ENCODE measurements around the gene FUT1.
A peak's percentile ranks its signal among the peaks of the same experiment; 100 is the strongest.
"Not testable (repeated sequence)": the region's sequence is repeated elsewhere in the genome, so short reads cannot be mapped to it uniquely, and the experiment has no call there.

Gene FUT1

DNA sequence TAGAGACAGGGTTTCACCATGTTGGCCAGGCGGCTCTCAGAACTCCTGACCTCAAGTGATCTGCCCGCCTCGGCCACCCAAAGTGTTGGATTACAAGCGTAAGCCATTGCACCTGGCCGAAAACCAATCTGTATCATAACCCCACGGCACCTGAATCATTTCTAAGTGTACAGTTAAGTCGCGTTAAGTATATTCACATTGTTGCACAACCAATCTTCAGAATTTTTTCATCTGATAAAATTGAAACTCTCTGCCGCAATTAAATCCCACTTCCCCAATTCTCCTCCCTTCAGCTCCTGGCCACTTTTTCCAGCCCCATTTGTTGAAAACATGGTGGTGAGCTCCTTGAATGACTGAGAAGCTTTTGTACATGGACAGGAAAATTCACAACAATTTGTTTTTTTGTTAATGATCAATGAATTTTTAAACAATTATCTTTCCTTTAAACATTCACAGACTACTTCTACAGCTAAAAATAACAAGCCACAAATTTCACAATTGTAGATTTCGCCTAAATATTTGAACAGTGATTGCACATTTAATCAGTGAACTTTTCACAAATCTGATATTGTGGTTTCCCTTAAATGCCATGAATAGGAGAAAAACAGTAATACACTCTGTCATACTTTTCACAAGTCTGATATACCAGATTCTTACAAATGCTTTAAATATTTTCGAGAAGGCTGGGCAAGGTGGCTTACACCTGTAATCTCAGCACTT, 16.7 kb upstream of the FUT1 start:
- no peak for DNase-seq (ENCODE audit: low spot score)

DNA sequence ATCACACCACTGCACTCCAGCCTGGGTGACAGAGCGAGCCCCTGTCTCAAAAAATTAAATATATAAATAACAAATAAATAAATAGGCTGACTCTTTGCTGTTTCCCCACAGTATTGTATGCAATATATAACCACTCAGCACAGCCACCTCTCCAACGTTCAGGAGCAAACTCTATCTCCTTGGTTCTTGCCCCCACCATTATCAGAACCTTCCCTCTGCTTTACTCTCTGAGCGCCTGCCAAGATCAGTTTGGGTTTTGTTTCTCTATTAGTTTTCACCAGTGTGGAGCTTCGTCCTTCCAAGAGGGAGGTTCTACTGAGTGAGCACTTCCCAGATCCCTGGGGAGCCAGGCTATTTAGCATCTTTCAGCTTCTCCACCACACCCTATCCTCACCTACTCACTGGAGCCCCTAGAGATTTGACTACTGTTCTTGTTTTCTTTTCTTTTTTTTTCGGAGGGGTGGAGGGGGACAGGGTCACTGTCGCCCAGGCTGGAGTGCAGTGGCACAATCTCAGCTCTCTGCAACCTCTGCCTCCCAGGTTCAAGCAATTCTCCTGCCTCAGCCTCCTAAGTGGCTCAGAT, 15.8 kb upstream of the FUT1 start:
- not testable (repeated sequence) for DNase-seq (ENCODE audit: low spot score)

DNA sequence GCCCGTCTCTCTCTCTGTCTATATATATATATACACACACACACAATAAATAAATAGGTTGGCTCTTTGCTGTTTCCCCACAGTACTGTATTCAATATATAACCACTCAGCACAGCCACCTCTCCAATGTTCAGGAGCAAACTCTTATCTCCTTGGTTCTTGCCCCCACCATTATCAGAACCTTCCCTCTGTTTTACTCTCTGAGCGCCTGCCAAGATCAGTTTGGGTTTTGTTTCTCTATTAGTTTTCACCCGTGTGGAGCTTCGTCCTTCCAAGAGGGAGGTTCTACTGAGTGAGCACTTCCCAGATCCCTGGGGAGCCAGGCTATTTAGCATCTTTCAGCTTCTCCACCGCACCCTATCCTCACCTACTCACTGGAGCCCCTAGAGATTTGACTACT, 13.4 kb upstream of the FUT1 start:
- not testable (repeated sequence) for DNase-seq (ENCODE audit: low spot score)

DNA sequence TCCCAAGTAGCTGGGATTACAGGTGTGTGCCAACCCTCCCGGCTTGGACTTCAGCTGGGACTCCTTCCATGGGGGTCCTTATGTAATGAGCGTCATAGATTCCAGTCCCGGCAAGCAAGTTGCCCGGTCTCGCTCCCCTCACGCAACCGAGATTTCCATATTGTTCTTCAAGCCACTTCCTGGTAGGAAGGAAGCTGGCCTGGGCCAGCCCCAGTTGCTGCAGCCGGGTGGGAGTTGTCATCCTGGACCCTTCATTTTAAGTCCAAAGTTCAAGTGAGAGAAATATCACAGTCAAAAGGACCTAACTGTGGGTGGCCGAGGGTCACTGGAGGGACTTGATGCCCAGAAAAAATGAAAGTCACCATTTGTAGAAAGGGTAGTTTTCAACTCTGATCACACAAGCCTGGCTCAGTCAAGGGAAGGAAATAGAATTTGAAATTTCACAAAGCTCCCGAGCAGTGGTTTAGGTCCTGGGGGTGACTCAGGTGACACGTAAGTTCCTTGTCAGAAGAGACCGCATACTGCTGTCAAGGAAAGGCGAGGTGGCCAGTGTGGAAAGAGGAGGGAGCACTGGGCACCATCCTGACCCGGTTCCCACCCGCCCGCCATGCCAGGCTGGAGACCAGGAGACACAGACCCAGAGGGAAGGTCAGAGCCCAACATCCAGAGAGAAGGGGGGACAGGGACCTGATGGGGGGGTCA, 8.2 kb upstream of the FUT1 start:
- no peak for DNase-seq (ENCODE audit: low spot score)

DNA sequence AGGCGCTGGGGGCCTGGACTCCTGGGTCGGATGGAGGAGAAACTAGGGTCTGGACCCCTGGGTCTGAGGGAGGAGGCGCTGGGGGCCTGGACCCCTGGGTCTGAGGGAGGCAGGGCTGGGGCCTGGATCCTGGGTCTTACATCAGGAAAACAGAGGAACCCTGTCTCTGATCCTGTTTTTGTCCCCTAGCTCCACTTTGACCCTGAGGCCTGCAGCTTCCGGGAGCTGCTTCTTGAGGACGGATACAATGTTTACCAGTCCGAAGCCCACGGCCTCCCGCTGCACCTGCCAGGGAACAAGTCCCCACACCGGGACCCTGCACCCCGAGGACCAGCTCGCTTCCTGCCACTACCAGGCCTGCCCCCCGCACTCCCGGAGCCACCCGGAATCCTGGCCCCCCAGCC, 5.3 kb upstream of the FUT1 start:
- no peak for DNase-seq (ENCODE audit: low spot score)

DNA sequence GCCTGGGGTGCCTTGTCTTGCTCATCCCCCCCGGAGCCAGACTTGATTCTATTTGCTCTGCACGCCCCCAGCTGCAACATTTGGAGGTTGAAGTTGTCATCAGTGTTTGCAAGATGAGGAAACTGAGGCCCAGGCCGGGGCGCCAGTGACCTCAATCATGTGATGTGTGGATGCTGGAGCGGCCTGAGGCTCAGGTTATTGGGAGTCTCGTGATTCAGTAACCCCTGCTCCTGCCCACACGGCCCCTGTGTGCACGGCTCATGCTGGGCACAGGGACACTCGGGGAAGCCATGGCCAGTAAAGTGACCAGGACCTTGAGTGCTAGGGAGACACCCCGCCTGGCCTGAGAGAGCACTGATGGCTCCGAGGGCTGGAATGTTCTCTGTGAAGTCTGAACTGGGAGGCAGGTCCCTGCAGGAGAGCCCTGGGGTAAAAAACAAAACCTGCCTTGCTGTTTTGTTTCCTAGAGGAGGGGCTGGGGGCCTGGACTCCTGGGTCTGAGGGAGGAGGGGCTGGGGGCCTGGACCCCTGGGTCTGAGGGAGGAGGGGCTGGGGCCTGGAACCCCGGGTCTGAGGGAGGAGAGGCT, 4.7 kb upstream of the FUT1 start:
- DNase-seq (ENCODE audit: low spot score), result no peak

DNA sequence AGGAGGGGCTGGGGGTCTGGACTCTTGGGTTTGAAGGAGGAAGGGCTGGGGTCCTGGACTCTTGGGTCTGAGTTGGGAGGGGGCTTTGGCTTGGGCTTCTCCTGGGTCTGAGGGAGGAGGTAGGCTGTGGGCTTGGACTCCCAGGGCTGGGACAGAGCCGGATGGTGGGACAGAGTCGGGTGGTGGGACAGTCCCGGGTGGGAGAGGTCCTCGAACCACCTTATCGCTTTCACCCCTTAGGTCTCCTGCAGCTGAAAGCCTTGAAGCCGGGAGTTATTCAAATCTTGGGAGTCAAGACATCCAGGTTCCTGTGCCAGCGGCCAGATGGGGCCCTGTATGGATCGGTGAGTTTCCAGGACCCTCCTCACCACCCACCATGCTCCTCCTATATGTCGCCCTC, 4.2 kb upstream of the FUT1 start:
- DNase-seq (ENCODE audit: low spot score), result no peak

DNA sequence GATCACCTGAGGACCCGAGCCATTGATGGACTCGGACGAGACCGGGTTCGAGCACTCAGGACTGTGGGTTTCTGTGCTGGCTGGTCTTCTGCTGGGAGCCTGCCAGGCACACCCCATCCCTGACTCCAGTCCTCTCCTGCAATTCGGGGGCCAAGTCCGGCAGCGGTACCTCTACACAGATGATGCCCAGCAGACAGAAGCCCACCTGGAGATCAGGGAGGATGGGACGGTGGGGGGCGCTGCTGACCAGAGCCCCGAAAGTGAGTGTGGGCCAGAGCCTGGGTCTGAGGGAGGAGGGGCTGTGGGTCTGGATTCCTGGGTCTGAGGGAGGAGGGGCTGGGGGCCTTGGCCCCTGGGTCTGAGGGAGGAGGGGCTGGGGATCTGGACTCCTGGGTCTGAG, 3.8 kb upstream of the FUT1 start:
- DNase-seq (ENCODE audit: low spot score), result no peak

DNA sequence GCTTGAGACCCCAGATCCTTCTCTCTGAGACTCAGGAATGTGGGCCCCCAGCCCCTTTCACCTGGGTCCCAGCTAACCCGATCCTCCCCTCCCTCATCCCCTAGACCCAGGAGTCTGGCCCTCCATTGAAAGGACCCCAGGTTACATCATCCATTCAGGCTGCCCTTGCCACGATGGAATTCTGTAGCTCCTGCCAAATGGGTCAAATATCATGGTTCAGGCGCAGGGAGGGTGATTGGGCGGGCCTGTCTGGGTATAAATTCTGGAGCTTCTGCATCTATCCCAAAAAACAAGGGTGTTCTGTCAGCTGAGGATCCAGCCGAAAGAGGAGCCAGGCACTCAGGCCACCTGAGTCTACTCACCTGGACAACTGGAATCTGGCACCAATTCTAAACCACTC, 3.3 kb upstream of the FUT1 start:
- DNase-seq (ENCODE audit: low spot score), result no peak

DNA sequence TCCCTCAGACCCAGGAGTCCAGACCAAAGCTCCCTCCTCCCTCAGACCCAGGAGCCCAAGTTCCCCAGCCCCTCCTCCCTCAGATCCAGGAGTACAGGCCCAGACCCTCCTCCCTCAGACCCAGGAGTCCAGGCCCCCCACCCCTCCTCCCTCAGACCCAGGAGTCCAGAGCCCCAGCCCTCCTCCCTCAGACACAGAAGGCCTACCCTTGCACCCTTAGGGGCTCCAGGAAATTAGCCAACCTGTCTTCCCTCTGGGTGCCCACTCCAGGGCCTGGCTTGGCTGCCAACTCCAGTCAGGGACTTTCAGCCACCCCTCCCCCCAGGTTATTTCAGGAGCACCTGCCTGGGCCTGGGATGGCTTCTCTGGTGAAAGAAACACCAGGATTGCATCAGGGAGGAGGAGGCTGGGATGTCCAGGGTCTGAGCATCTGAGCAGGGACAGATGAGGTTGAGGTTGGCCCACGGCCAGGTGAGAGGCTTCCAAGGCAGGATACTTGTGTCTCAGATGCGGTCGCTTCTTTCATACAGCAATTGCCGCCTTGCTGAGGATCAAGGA, 2.7 kb upstream of the FUT1 start, which contains the start of gene FGF21:
FGF21 (plus strand) TSS at position 441 of the 558 bp plus-strand sequence. CDS start 713 bp downstream, outside the sequence.
- no peak for DNase-seq (ENCODE audit: low spot score)

DNA sequence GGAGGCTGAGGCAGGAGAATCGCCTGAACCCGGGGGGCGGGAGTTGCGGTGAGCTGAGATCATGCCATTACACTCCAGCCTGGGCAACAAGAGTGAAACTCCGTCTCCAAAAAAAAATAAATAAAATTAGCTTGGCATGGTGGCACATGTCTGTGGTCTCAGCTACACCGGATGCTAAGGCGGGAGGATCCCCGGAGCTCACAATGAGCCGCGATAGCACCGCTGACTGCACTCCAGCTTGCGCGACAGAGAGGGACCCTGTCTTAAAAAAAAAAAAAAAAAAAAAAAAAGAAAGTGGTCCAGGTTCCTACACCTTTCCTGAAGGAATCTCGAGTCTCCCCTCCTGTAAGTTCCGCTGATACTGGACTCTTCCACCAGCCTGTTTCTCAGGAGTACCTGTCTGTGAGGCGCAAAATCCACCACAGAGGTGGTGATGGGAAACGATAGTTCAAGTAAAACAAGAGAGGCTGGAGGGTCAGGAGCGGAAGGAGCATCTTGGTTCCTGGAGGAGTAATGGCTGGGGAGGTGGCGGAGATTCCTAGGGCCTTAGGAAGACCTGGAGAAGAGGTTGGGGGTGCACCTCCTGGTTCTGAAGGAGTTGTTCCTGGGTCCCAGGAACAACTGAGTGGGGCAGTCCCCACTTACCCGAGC, 471 bp downstream of the FUT1 start:
- DNase-seq (ENCODE audit: low spot score), result no peak

DNA sequence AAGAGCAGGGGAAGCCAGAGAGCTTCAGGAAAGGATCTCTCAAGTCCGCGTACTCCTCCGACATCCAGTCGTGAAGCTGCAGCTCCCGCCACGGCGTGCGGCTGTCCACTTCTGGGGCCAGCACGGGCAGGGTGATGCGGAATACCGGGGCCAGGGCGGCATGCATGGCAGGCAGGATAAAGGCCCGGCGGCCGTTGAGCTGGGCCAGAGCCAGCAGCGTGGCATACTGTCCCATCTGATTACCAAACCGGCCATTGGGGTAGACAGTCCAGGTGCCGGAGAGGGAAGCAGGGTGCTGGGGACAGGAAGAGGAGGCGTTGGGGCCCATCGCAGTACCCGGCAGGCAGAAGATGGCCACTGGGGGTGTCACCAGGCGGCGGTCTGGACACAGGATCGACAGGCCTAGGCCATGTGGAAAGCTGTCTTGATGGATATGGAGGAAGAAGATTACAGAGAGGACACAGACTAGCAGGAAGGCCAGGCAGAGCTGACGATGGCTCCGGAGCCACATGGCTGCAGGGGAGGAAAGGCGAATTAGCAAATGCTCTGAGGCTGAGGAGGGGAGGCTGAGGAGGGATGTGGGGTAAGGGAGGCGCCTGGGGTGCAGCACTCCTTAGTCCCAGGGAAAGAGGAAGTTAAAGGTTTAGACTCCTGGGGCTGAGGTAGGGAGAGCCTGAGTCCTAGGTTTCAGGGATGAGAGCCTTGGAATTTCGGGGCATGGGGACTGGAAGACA, 1.5 kb downstream of the FUT1 start:
- no peak for DNase-seq (ENCODE audit: low spot score)

DNA sequence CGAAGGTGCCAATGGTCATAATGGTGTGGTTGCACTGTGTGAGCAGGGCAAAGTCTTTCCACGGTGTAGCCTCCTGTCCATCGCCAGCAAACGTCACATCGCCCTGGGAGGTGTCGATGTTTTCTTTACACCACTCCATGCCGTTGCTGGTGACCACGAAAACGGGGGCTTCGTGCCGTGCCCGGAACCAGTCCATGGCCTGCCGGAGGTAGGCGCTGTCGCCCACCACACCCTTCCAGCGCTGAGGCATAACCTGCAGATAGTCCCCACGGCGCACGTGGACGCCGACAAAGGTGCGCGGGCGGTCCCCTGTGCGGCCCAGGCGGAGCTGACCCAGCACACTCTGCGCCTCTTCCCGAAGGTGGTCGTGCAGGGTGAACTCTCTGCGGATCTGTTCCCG, 2.1 kb downstream of the FUT1 start:
- DNase-seq (ENCODE audit: low spot score), result no peak

DNA sequence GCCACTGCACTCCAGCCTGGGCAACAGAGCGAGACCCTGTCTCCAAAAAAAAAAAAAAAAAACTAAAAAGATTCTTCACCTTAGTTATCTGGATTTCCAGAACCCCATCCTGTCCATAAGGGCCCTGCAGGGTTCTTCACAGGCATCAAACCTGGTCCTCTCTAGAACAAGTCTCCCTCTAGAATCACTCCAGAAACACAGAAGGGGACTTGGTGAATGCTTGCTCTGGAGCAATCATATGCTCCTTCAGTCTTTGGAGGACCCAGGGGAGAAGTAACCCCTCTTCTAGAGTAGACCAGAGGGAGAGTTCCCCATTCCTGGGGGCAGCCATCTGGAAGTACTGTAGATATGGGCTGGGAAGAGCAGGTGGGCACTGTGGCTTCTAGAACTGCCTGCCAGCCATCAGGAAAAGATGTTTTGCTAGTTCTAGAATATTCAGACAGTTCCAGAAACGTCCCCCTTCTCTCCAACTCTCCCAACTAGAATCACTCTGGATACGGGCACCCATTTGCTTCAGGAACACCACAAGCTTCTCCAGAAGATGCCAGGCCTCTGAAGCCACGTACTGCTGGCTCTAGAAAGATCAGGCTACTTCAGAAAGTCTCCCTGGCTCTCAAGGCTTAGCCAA, 2.8 kb downstream of the FUT1 start:
- no peak for DNase-seq (ENCODE audit: low spot score)

DNA sequence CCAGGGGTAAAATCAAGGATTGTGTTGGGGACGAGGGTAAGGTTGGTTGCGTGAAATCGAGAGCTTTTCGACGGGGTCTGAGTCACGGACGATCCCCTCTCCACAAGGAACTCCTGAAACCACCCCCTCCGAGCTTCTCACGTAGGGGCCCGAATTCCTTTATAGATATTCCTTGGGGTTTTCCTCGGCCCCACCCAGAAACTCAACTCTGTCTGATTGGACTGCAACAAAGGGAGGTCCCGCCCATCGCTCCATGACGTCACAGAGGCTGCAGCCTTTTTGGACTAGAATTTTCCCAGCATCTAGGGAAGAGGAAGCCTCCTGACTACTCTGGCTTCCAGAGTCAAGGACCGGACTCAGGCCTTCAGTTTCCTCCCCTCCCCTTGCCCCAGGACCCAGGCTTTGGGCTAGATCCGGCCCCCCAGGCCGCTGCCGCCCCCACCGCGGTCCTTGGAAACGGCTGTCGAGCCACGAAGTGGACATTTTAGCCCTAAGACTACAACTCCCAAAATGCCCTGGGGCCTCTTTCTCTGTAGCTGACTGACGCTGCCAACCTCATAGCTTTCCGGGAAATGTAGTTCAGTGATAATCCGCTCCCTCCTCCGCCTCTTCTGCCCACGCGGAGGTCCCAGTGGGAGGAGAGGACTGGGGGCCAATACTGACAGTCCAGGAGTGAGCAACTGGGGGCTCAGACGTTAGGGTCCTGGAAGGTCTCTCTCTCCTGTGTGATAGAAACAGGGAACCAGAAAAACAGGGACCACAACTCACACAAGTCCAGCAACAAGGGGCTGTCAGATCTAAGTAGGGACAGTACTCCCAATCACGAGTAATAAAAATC, 5.5 kb downstream of the FUT1 start, which contains the start of gene IZUMO1:
IZUMO1 (minus strand) TSS at position 172 of the 838 bp plus-strand sequence. CDS start 1,050 bp downstream, outside the sequence.
- DNase-seq (ENCODE audit: low spot score), result peak; percentile 91

DNA sequence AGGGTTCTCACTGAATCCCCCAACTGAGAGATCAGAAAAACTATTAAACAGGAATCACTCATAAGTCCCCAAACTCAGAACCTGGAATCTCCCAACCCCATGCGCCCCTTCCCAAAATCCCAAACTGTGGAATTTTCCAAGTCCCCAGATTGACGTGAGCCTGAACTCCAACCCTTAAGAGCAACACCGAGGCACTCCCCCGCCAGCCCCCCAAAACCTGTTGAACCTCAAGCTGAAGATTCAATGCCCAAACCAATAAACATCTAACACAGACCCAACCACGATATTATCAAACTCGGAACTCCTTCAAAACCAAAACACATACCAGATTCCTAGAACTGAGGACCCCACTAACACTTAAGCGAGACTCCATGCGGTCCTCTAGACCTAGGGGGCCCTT, 6.3 kb downstream of the FUT1 start:
- DNase-seq (ENCODE audit: low spot score), result no peak

DNA sequence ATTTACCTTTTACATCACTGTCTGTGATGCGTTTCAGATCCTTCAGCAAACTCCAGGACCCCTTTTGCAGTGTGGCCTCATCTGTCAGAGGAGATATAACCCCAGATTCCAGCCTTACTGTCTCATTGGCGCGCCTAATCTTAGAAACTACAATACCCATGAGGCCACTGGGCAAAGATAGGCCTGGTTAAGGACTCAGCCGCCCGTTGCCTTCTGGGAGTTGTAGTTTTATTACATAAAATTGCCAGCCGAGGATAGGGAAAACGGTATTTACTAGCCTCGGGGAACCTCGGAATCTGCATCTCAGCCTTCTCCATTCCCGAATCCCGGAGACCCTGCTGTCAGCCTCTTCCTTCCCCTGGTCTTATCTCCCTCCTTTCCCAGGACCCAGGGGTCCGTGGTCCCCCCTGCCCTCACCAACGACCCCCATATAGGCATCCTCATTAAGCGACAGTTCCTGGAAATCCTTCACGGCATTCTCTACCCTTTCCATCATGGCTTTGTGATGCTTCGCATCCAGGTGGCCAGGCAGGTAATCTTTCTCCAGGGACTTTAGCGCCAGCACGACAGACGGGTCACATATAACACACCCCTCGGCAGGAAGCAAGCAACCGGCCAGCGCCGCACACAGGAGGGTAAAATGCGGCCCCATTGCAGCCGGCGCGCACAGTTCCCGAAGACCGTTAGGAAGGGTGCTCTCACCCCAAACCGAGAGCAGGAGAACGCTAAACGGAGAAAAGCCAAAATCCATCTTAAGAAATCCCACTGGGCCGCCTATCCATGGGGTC, 7.0 kb downstream of the FUT1 start:
- peak; percentile 64 for DNase-seq (ENCODE audit: low spot score)

DNA sequence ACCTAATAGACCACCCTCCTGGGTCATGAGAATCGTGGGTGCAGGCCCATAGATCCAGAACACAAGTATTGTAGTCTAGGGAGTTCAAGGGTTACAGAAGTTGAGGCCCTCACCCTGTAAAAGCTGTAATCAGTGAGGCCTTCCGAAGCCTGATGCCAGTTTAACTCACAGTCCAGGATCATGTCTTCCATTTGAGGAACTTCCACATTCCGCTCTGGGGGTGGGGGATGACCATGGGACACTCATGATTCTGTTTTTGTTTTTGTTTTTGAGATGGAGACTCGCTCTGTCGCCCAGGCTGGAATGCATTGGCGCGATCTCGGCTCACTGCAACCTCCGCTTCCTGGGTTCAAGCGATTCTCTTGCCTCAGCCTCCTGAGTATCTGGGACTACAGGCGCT, 10.3 kb downstream of the FUT1 start:
- no peak for DNase-seq (ENCODE audit: low spot score)

Measured in ecto neural progenitor cell (in vitro differentiated cells).